OCI-LY3 (cell line): ENCODE data around the gene PIGBOS1.

ENCODE experiments used
- CTCF ChIP-seq: fragments of 200-600, 300-600 bp; sonication (generic); IDR thresholded peaks from 2 replicates; pipeline ENCODE4 v1.5.1; 2014; ENCODE audit warnings: antibody characterized with exemption, low read length, low read depth
- EZH2phosphoT487 ChIP-seq: fragments of 200-600 bp; shearing (Covaris generic); IDR thresholded peaks from 2 replicates; pipeline ENCODE4 v1.6.1; 2018; ENCODE audit warnings: antibody characterized with exemption, mixed run types, low read depth

DNA sequence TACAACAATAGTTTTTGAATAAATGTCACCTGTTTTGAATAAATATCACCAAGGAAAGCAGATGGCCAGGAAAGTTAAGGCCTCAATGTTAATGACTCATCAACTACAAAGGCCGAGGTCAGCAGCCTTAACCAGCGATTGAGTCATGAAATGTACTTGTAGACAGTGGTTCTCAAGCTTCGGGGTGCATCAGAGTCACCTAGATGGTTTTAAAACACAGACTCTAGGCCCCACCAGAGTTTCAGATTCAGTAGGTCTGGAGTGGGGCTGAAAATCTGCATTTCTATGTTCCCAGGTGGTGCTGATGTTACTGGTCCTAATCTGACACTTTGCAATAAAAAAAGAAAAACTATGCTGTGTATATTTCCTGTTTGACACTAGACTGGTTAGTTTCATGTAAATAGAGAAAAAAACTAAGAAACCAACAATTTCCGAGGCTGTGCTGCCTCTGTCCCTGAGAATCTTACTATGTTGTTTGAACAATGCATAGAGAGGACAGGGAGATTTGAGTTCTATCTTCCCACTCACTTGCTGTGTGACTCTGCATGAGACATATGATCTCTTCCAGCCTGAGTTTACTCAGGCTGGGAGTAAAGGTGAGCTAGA is 39.1 kb downstream of the PIGBOS1 start:
- TF ChIP-seq CTCF (no peak), EZH2phosphoT487 (no peak)
